ENCODE measurements around the gene UROC1.

GRCh38 chr3:126512026-126512425 lies 5.5 kb downstream of the UROC1 start:
- no peak for TF ChIP-seq CTCF (conservative IDR thresholded peaks at IDR 0.05; ENCODE audit: low read depth in 2 of 2)
- no peak for TF ChIP-seq REST (IDR thresholded peaks at IDR 0.05; ENCODE audit: unreplicated experiment)
- no peak for TF ChIP-seq POLR2AphosphoS5 (IDR thresholded peaks at IDR 0.05; ENCODE audit: low read depth)
- no peak for TF ChIP-seq ETS1 (IDR thresholded peaks at IDR 0.05)
- TF ChIP-seq EZH2 (IDR thresholded peaks at IDR 0.05; ENCODE audit: low read depth, unreplicated experiment), result no peak
- no peak for TF ChIP-seq ZNF331 (CRISPR knock-in tag; IDR thresholded peaks at IDR 0.05; ENCODE audit: low read depth)
